Neural progenitor cell (in vitro differentiated cells): ENCODE data around the gene CABP4. TPM values are rescaled to one million over a fixed set of nuclear protein-coding genes. Genes with fewer than 3 reads are reported as not detected.

Source experiments
- DNase-seq: peaks from one replicate; pipeline ENCODE4 v3.0.0-alpha.2; 2016; ENCODE audit warnings: low spot score
- H2AFZ ChIP-seq: fragments of 200-600 bp; sonication (generic); replicated peaks from 2 replicates; pipeline ENCODE4 v1.6.1; 2016; ENCODE audit warnings: antibody characterized with exemption
- H3F3A ChIP-seq: fragments of 200-600 bp; sonication (generic); 2 replicates; pipeline ENCODE4 v1.6.1; 2016; ENCODE audit warnings: antibody characterized with exemption, low read depth
- H3K27ac ChIP-seq: fragments of 200-600 bp; sonication (generic); 2 replicates; pipeline ENCODE4 v1.5.1; 2016; ENCODE audit warnings: mild to moderate bottlenecking
- H3K27me3 ChIP-seq: fragments of 200-600 bp; sonication (generic); 2 replicates; pipeline ENCODE4 v1.6.1; 2016; ENCODE audit warnings: mild to moderate bottlenecking, moderate library complexity
- H3K36me3 ChIP-seq: fragments of 200-600 bp; sonication (generic); 2 replicates; pipeline ENCODE4 v1.5.1; 2016
- H3K4me1 ChIP-seq: fragments of 200-600 bp; sonication (generic); 2 replicates; pipeline ENCODE4 v1.6.1; 2016; ENCODE audit warnings: mixed run types
- H3K4me2 ChIP-seq: fragments of 200-600 bp; sonication (generic); 2 replicates; pipeline ENCODE4 v1.6.1; 2016
- H3K4me3 ChIP-seq: fragments of 200-600 bp; sonication (generic); 2 replicates; pipeline ENCODE4 v1.5.1; 2016
- H3K79me2 ChIP-seq: fragments of 200-600 bp; sonication (generic); 2 replicates; pipeline ENCODE4 v1.6.1; 2016; ENCODE audit warnings: low read depth
- H3K9ac ChIP-seq: fragments of 200-600 bp; sonication (generic); 2 replicates; pipeline ENCODE4 v1.6.1; 2016
- H3K9me3 ChIP-seq: fragments of 200-600 bp; sonication (generic); 2 replicates; pipeline ENCODE4 v1.5.1; 2016; ENCODE audit warnings: low read depth
- H4K20me1 ChIP-seq: fragments of 200-600 bp; sonication (generic); 2 replicates; pipeline ENCODE4 v1.6.1; 2016; ENCODE audit warnings: low read depth
- H3K27ac Mint-ChIP-seq: 3 replicates; pipeline ENCODE4 v1.8.0; 2021; ENCODE audit warnings: mixed read lengths
- H3K27me3 Mint-ChIP-seq: 2 replicates; pipeline ENCODE4 v1.8.0; 2022; ENCODE audit warnings: low read depth, mild to moderate bottlenecking, inconsistent platforms, moderate library complexity, mixed read lengths; ENCODE audit not compliant: insufficient read depth
- H3K36me3 Mint-ChIP-seq: 3 replicates; pipeline ENCODE4 v1.8.0; 2021; ENCODE audit warnings: mixed read lengths
- H3K4me1 Mint-ChIP-seq: 3 replicates; pipeline ENCODE4 v1.8.0; 2021; ENCODE audit warnings: mixed read lengths
- H3K4me3 Mint-ChIP-seq: 3 replicates; pipeline ENCODE4 v1.8.0; 2021; ENCODE audit warnings: mild to moderate bottlenecking, moderate library complexity, mixed read lengths
- H3K9me3 Mint-ChIP-seq: 3 replicates; pipeline ENCODE4 v1.8.0; 2020; ENCODE audit warnings: mixed read lengths
- EZH2 ChIP-seq: fragments of 200-600 bp; sonication (generic); IDR thresholded peaks from 2 replicates; pipeline ENCODE4 v1.6.1; 2017; ENCODE audit warnings: antibody characterized with exemption, mild to moderate bottlenecking, moderate library complexity
- EZH2phosphoT487 ChIP-seq: fragments of 200-600 bp; sonication (generic); IDR thresholded peaks from 2 replicates; pipeline ENCODE4 v1.6.1; 2017; ENCODE audit warnings: antibody characterized with exemption
- total RNA-seq: library from RNA; depleted of rRNA; stranded (reverse); fragments of >200 nt; gene quantifications from 2 replicates; pipeline ENCODE4 v1.2.3, GENCODE V29; 2015; ENCODE audit warnings: low replicate concordance
- TF ChIP-seq, protein P1 (sequence below): fragments of 200-600 bp; sonication (generic); IDR thresholded peaks from 2 replicates; pipeline ENCODE4 v1.5.1; 2017; ENCODE audit warnings: antibody characterized with exemption, mild to moderate bottlenecking

The CABP4 gene
- total RNA-seq, 1 donor from 2014 or later = not detected

GRCh38 chr11:67492801-67493547 lies 37.8 kb downstream of the CABP4 start:
- H4K20me1 ChIP-seq = no peaks in the 10 kb centered on the region
- Mint-ChIP-seq H3K36me3 (peaks cover 8% of the 10 kb centered on the region), H3K9me3 (no peaks in the 10 kb centered on the region), H3K4me3 (no peak overlapping the region), H3K4me1 (peaks cover 7% of the 10 kb centered on the region), H3K27me3 (no peaks in the 10 kb centered on the region), H3K27ac (no peak overlapping the region)
- no peaks in the 10 kb centered on the region for H3F3A ChIP-seq
- H2AFZ ChIP-seq = no peak overlapping the region
- H3K4me3 ChIP-seq = no peak overlapping the region
- no peaks in the 10 kb centered on the region for H3K27me3 ChIP-seq
- no peaks in the 10 kb centered on the region for H3K36me3 ChIP-seq
- H3K4me1 ChIP-seq = no peaks in the 10 kb centered on the region
- H3K9ac ChIP-seq = no peak overlapping the region
- TF ChIP-seq, protein P1, sequence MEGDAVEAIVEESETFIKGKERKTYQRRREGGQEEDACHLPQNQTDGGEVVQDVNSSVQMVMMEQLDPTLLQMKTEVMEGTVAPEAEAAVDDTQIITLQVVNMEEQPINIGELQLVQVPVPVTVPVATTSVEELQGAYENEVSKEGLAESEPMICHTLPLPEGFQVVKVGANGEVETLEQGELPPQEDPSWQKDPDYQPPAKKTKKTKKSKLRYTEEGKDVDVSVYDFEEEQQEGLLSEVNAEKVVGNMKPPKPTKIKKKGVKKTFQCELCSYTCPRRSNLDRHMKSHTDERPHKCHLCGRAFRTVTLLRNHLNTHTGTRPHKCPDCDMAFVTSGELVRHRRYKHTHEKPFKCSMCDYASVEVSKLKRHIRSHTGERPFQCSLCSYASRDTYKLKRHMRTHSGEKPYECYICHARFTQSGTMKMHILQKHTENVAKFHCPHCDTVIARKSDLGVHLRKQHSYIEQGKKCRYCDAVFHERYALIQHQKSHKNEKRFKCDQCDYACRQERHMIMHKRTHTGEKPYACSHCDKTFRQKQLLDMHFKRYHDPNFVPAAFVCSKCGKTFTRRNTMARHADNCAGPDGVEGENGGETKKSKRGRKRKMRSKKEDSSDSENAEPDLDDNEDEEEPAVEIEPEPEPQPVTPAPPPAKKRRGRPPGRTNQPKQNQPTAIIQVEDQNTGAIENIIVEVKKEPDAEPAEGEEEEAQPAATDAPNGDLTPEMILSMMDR = no peak
- TF ChIP-seq EZH2 (no peak), EZH2phosphoT487 (no peak)
- no peak overlapping the region for H3K4me2 ChIP-seq
- H3K27ac ChIP-seq = no peak overlapping the region
- no peaks in the 10 kb centered on the region for H3K79me2 ChIP-seq
- no peaks in the 10 kb centered on the region for H3K9me3 ChIP-seq
- no peak for DNase-seq

- H3K27me3 Mint-ChIP-seq = no peaks in the 10 kb centered on the region
- Histone ChIP-seq H3K9ac (no peak overlapping the region), H3K27me3 (no peaks in the 10 kb centered on the region), H3K27ac (no peak overlapping the region), H3K4me1 (no peaks in the 10 kb centered on the region), H3K36me3 (no peaks in the 10 kb centered on the region), H3K9me3 (no peaks in the 10 kb centered on the region), H3F3A (no peaks in the 10 kb centered on the region), H3K4me3 (no peak overlapping the region), H3K79me2 (no peaks in the 10 kb centered on the region), H2AFZ (no peak overlapping the region), H4K20me1 (no peaks in the 10 kb centered on the region), H3K4me2 (no peak overlapping the region)
- no peaks in the 10 kb centered on the region for H3K9me3 Mint-ChIP-seq
- H3K36me3 Mint-ChIP-seq = peaks cover 8% of the 10 kb centered on the region
- DNase-seq = no peak
- peaks cover 7% of the 10 kb centered on the region for H3K4me1 Mint-ChIP-seq
- TF ChIP-seq EZH2phosphoT487 (no peak), EZH2 (no peak)
- TF ChIP-seq, protein P1 = no peak
- no peak overlapping the region for H3K27ac Mint-ChIP-seq
- H3K4me3 Mint-ChIP-seq = no peak overlapping the region
Measured at GRCh38 chr11:67493548-67494370, 38.6 kb downstream of the CABP4 start.

DNA sequence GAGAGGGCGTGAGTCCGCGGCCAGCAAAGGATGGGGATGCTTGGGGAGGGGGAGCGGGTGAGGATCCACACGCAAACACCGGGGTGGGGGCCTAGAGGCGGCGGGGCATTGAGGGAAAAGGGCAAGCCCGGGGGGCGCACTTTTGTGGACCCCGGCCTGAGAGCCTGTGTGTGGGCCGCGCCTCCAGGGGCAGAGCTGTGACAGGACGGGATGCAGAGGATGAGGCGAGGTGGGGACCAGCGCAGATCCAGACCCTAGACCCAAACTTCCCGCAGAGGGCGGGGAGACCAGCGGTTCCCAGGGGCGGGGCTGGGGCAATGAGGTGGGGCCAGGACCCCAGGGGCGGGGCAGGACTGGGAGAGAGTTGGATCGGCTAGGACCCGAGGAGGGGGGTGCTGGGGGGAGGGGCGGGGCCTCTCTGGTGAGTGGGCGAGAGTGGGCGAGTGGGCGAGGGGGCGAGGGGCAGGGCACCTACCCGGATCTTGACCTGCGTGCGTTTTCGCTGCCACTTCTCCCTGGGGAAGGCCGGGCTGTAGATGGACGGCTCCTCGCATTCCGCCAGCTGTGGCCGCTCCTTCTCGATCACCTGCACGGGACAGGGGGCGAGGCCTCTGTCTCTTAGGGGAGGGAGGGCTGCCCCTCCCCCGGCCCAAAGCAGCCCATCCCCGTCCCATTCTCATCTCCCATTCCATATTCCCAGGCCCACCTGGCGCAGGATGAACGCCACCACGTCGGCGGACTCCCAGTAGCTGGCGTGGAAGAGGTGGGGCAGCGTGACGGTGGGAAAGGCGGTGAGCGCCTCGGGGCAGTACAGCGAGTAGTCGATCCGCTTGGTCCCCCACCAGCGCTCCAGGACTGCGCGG lies 39.4 kb downstream of the CABP4 start:
- H3K9me3 ChIP-seq = no peaks in the 10 kb centered on the region
- no peaks in the 10 kb centered on the region for H3K27me3 Mint-ChIP-seq
- no peaks in the 10 kb centered on the region for H3K36me3 ChIP-seq
- no peaks in the 10 kb centered on the region for H3K79me2 ChIP-seq
- H2AFZ ChIP-seq = no peak overlapping the region
- peaks cover 8% of the 10 kb centered on the region for H3K36me3 Mint-ChIP-seq
- H3K4me1 ChIP-seq = no peaks in the 10 kb centered on the region
- no peak overlapping the region for H3K27ac Mint-ChIP-seq
- no peak overlapping the region for H3K27ac ChIP-seq
- H3K9me3 Mint-ChIP-seq = no peaks in the 10 kb centered on the region
- no peaks in the 10 kb centered on the region for H3F3A ChIP-seq
- no peak overlapping the region for H3K9ac ChIP-seq
- H3K4me3 Mint-ChIP-seq = no peak overlapping the region
- no peak for TF ChIP-seq EZH2phosphoT487
- TF ChIP-seq EZH2 = no peak
- TF ChIP-seq, protein P1 = no peak
- no peak overlapping the region for H3K4me2 ChIP-seq
- H4K20me1 ChIP-seq = no peaks in the 10 kb centered on the region
- DNase-seq = no peak
- no peaks in the 10 kb centered on the region for H3K27me3 ChIP-seq
- peaks cover 5% of the 10 kb centered on the region for H3K4me1 Mint-ChIP-seq
- H3K4me3 ChIP-seq = no peak overlapping the region
